Measurements from ENCODE around the gene PEMT. TPM values are rescaled to one million over a fixed set of nuclear protein-coding genes. Genes with fewer than 3 reads are reported as not detected.

PEMT gene
- total RNA-seq: 26.0 and 28.3 TPM in 2 replicates

GRCh38 chr17:17591355-17592298, at the start of gene PEMT:
Gene PEMT (minus strand): TSS chr17:17591708. CDS start chr17:17591626, 82 bp downstream.

GRCh38 chr17:17496189-17497064, 95.1 kb downstream of the PEMT start, which contains the start of gene RASD1:
Gene RASD1 (minus strand): TSS chr17:17496395. CDS start chr17:17496181, 214 bp downstream.

GRCh38 chr17:17476865-17477467, 114.5 kb downstream of the PEMT start, which contains the start of gene MED9:
Gene MED9 (plus strand): TSS chr17:17477000. CDS start chr17:17477042, 42 bp downstream.

Other genes with a start within 250 kb of the PEMT start
- gene MED9, start 114.7 kb downstream of the PEMT start, total RNA-seq: 16.2 and 17.3 TPM in 2 replicates
- gene RASD1, start 95.3 kb downstream of the PEMT start, total RNA-seq: 2.0 TPM in 2 replicates
- gene RAI1, start 89.8 kb upstream of the PEMT start, total RNA-seq: 13.9 and 16.0 TPM in 2 replicates
- gene SREBF1, start 245.3 kb upstream of the PEMT start, total RNA-seq: 69.0 and 142 TPM in 2 replicates

Measured in uterine smooth muscle cell (primary cell).